ENCODE data around the gene FN3KRP.
"Not testable (repeated sequence)": the region's sequence is repeated elsewhere in the genome, so short reads cannot be mapped to it uniquely, and the experiment has no call there.

The FN3KRP gene

DNA sequence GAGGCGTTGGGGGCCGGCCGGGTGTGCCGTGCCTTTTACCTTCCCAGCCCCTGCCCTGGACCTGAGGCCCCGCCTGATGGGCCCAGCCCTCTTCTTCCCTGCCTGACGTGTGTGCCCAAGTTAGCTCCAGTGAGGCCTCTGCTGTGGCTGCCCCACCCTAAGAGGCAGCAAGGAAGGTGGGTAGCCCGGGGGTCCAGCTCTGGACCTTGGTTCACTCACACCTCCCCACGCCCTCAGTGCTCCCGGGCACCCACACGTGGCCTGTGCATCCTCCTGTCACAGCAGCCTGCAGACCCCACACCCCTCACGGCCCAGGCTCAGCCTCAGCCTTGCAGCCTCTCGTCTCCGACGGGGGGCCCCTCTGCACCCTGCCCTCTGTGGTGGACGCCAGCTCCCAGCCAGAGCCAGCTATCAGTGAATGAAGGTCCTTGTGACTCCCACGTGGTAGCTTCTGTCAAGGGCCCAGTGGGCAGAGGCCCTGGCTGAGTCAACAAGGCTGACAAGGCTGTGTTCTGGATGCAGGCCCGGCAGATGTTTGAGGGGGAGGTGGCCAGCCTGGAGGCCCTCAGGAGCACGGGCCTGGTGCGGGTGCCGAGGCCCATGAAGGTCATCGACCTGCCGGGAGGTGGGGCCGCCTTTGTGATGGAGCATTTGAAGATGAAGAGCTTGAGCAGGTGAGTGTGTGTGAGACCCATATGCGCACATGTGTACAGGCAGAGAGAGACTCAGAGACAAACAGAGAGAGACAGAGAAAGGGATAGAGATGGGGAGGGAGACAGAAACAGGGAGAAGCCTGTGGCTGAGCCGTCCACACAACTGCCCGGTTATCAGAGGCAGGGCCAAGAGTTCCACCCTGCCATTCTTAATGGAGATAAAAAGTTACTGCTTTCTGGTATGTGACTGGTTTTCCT lies 21.7 kb downstream of the FN3KRP start:
- no peak overlapping the region for H3K4me2 ChIP-seq (ENCODE audit: low read length)
- no peak overlapping the region for H3K27ac ChIP-seq (ENCODE audit: low read depth, low read length, poor library complexity, severe bottlenecking)
- H3K4me3 ChIP-seq (ENCODE audit: low read depth, low read length, poor library complexity, severe bottlenecking), result no peak overlapping the region

DNA sequence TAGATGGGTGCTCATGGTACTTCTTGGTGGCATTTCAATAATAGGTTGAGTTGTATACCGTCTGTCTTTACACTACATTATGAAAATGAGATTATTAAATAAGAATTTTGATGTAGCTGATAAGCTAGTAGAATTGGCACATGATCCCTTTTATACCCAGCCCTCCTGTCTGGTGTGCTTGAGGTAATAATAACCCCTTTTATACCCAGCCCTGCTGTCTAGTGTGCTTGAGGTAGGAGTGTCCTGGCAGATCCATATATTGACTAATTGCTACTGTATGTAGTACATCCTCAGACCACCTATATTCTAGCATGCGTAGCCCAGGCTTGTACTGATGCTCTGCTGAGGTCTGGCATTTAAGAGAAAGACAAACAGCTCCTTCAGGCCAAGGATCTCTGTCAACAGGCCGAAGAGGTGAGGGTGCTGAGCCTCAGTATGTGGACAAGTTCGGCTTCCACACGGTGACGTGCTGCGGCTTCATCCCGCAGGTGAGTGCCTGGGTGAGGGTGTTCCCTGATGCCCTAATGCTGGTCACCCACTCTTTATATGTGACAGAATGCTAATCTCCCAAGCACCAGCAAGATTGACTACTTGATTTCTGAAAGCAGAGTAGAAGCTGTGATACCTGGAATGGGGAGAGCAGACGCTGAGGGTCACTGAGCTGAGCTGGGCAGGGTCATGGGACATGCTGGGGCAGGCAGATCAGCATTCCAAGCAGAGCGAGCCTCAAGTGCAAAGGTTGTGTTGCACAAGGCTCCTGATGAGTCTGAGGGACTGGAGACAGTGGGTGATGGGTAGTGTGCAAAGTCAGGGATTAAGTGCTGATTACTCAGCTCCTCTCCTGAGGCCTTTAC lies 24.6 kb downstream of the FN3KRP start:
- Histone ChIP-seq H3K4me1 (ENCODE audit: insufficient read depth, low read length, severe bottlenecking) (no peaks in the 10 kb centered on the region), H3K9ac (ENCODE audit: low read length) (no peak overlapping the region), H3K79me2 (ENCODE audit: insufficient read depth, low read length) (no peaks in the 10 kb centered on the region), H3K4me3 (ENCODE audit: low read depth, low read length, poor library complexity, severe bottlenecking) (no peak overlapping the region), H4K20me1 (ENCODE audit: insufficient read depth, low read length) (no peaks in the 10 kb centered on the region), H3F3A (ENCODE audit: insufficient read depth, low read length) (no peaks in the 10 kb centered on the region), H3K9me3 (ENCODE audit: low read length) (peaks cover 9% of the 10 kb centered on the region; the same call in 1 of the 2 replicates), H3K36me3 (ENCODE audit: insufficient read depth, low read length) (peaks cover 25% of the 10 kb centered on the region), H3K27ac (ENCODE audit: low read depth, low read length, poor library complexity, severe bottlenecking) (no peak overlapping the region), H2AFZ (ENCODE audit: low read length) (no peak overlapping the region), H3K9me2 (ENCODE audit: low read depth, low read length) (no peaks in the 10 kb centered on the region), H3K4me2 (ENCODE audit: low read length) (no peak overlapping the region), H3K27me3 (ENCODE audit: insufficient read depth, low read length) (no peaks in the 10 kb centered on the region)
- no peak for TF ChIP-seq CTCF (IDR thresholded peaks at IDR 0.05; ENCODE audit: low read length)
- no peak for TF ChIP-seq EZH2 (IDR thresholded peaks at IDR 0.05; ENCODE audit: borderline replicate concordance, low read length)

More for the DNA sequence above, 21.7 kb downstream of the FN3KRP start:
- Histone ChIP-seq H3F3A (ENCODE audit: insufficient read depth, low read length) (no peaks in the 10 kb centered on the region), H3K36me3 (ENCODE audit: insufficient read depth, low read length) (peaks cover 38% of the 10 kb centered on the region), H3K9me2 (ENCODE audit: low read depth, low read length) (no peaks in the 10 kb centered on the region), H3K4me1 (ENCODE audit: insufficient read depth, low read length, severe bottlenecking) (no peaks in the 10 kb centered on the region), H3K79me2 (ENCODE audit: insufficient read depth, low read length) (no peaks in the 10 kb centered on the region), H3K9ac (ENCODE audit: low read length) (no peak overlapping the region), H4K20me1 (ENCODE audit: insufficient read depth, low read length) (no peaks in the 10 kb centered on the region), H3K9me3 (ENCODE audit: low read length) (peaks cover 12% of the 10 kb centered on the region; the same call in 1 of the 2 replicates), H2AFZ (ENCODE audit: low read length) (no peak overlapping the region), H3K27me3 (ENCODE audit: insufficient read depth, low read length) (no peaks in the 10 kb centered on the region)
- TF ChIP-seq CTCF (IDR thresholded peaks at IDR 0.05; ENCODE audit: low read length) (no peak), EZH2 (IDR thresholded peaks at IDR 0.05; ENCODE audit: borderline replicate concordance, low read length) (no peak)

GRCh38 chr17:82743344-82744219 lies 27.1 kb downstream of the FN3KRP start:
- Histone ChIP-seq H3K9ac (ENCODE audit: low read length) (no peak overlapping the region), H2AFZ (ENCODE audit: low read length) (no peak overlapping the region), H3K4me2 (ENCODE audit: low read length) (no peak overlapping the region), H3K4me3 (ENCODE audit: low read depth, low read length, poor library complexity, severe bottlenecking) (no peak overlapping the region), H3K27me3 (ENCODE audit: insufficient read depth, low read length) (no peaks in the 10 kb centered on the region), H3K4me1 (ENCODE audit: insufficient read depth, low read length, severe bottlenecking) (no peaks in the 10 kb centered on the region), H3K9me3 (ENCODE audit: low read length) (peaks cover 13% of the 10 kb centered on the region; the same call in 1 of the 2 replicates), H3K36me3 (ENCODE audit: insufficient read depth, low read length) (peaks cover 25% of the 10 kb centered on the region), H4K20me1 (ENCODE audit: insufficient read depth, low read length) (no peaks in the 10 kb centered on the region), H3F3A (ENCODE audit: insufficient read depth, low read length) (no peaks in the 10 kb centered on the region), H3K9me2 (ENCODE audit: low read depth, low read length) (no peaks in the 10 kb centered on the region), H3K79me2 (ENCODE audit: insufficient read depth, low read length) (no peaks in the 10 kb centered on the region), H3K27ac (ENCODE audit: low read depth, low read length, poor library complexity, severe bottlenecking) (no peak overlapping the region)
- no peak for TF ChIP-seq EZH2 (IDR thresholded peaks at IDR 0.05; ENCODE audit: borderline replicate concordance, low read length)
- no peak; the same call in 1 of the 2 replicates for TF ChIP-seq CTCF (IDR thresholded peaks at IDR 0.05; ENCODE audit: low read length)

DNA sequence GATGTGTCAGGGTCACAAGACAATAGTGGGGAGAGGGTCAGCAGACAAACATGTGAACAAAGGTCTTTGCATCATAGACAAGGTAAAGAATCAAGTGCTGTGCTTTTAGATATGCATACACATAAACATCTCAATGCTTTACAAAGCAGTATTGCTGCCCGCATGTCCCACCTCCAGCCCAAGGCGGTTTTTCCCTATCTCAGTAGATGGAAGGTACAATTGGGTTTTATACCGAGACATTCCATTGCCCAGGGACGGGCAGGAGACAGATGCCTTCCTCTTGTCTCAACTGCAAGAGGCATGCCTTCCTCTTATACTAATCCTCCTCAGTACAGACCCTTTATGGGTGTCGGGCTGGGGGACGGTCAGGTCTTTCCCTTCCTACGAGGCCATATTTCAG lies 28.2 kb downstream of the FN3KRP start:
- H3K4me3 ChIP-seq (ENCODE audit: low read depth, low read length, poor library complexity, severe bottlenecking); H3K27me3 ChIP-seq (ENCODE audit: insufficient read depth, low read length); H3K79me2 ChIP-seq (ENCODE audit: insufficient read depth, low read length); H3K4me1 ChIP-seq (ENCODE audit: insufficient read depth, low read length, severe bottlenecking); H3K9ac ChIP-seq (ENCODE audit: low read length); H3K9me2 ChIP-seq (ENCODE audit: low read depth, low read length); H3K27ac ChIP-seq (ENCODE audit: low read depth, low read length, poor library complexity, severe bottlenecking); H3K4me2 ChIP-seq (ENCODE audit: low read length); H2AFZ ChIP-seq (ENCODE audit: low read length); H3F3A ChIP-seq (ENCODE audit: insufficient read depth, low read length); H4K20me1 ChIP-seq (ENCODE audit: insufficient read depth, low read length): not testable (repeated sequence)
- Histone ChIP-seq H3K9me3 (ENCODE audit: low read length) (peaks cover 14% of the 10 kb centered on the region; the same call in 1 of the 2 replicates), H3K36me3 (ENCODE audit: insufficient read depth, low read length) (peaks cover 25% of the 10 kb centered on the region)
